Keratinocyte (primary cell): ENCODE measurements around the gene MAPT. TPM values are rescaled to one million over a fixed set of nuclear protein-coding genes. Genes with fewer than 3 reads are reported as not detected.

ENCODE experiments used
- DNase-seq: peaks from one replicate; pipeline ENCODE4 v3.0.0-alpha.2; 2011; ENCODE audit warnings: low read depth, missing footprints, low spot score
- FAIRE-seq: peaks from 2 replicates; lab custom pipeline; 2011; peaks lifted over from hg19 to GRCh38; lab: Jason Lieb, UNC
- H2AFZ ChIP-seq: 2 replicates; pipeline ENCODE4 v1.6.0; 2012; ENCODE audit warnings: low read length, control low read depth, inconsistent platforms; ENCODE audit not compliant: control insufficient read depth
- H3K27ac ChIP-seq: 2 replicates; pipeline ENCODE4 v1.5.1; 2011; ENCODE audit warnings: low read length; ENCODE audit not compliant: control insufficient read depth, insufficient read depth
- H3K27me3 ChIP-seq: 3 replicates; pipeline ENCODE4 v1.6.0; 2011; ENCODE audit warnings: low read length; ENCODE audit not compliant: control insufficient read depth, insufficient read depth; ENCODE audit errors: extremely low read depth
- H3K36me3 ChIP-seq, 2 experiments: 2 replicates in 1 of 2; 3 replicates in 1 of 2; pipeline ENCODE4 v1.5.1; 2011; ENCODE audit warnings: low read length in 2 of 2, mild to moderate bottlenecking in 1 of 2; ENCODE audit not compliant: control insufficient read depth in 2 of 2, insufficient read depth in 2 of 2; ENCODE audit errors: extremely low read depth in 1 of 2
- H3K4me1 ChIP-seq: 3 replicates; pipeline ENCODE4 v1.5.1; 2011; ENCODE audit warnings: low read length; ENCODE audit not compliant: control insufficient read depth, insufficient read depth; ENCODE audit errors: extremely low read depth
- H3K4me2 ChIP-seq: 3 replicates; pipeline ENCODE4 v1.6.0; 2011; ENCODE audit warnings: low read depth, low read length; ENCODE audit not compliant: control insufficient read depth, insufficient read depth; ENCODE audit errors: extremely low read depth
- H3K4me3 ChIP-seq, 3 experiments: fragments of 200-600 bp in 1 of 3; sonication (generic) in 1 of 3; 2 replicates in 2 of 3; 3 replicates in 1 of 3; pipeline ENCODE4 v1.5.1; 2011 to 2016; ENCODE audit warnings: low read length in 3 of 3, mild to moderate bottlenecking in 3 of 3, control low read depth in 2 of 3, inconsistent platforms in 1 of 3, low read depth in 1 of 3, mixed read lengths in 1 of 3, mixed run types in 1 of 3, moderate library complexity in 1 of 3; ENCODE audit not compliant: control insufficient read depth in 2 of 3, insufficient read depth in 2 of 3; ENCODE audit errors: extremely low read depth in 1 of 3
- H3K79me2 ChIP-seq: 2 replicates; pipeline ENCODE4 v1.6.0; 2012; ENCODE audit warnings: low read length; ENCODE audit not compliant: control insufficient read depth, insufficient read depth
- H3K9ac ChIP-seq: 3 replicates; pipeline ENCODE4 v1.6.0; 2011; ENCODE audit warnings: low read length; ENCODE audit not compliant: control insufficient read depth, insufficient read depth; ENCODE audit errors: extremely low read depth
- H3K9me1 ChIP-seq: 3 replicates; pipeline ENCODE4 v1.6.0; 2011; ENCODE audit warnings: low read length; ENCODE audit not compliant: control insufficient read depth, insufficient read depth; ENCODE audit errors: extremely low read depth
- H3K9me3 ChIP-seq: 2 replicates; pipeline ENCODE4 v1.5.1; 2012; ENCODE audit warnings: low read depth, low read length; ENCODE audit not compliant: control insufficient read depth
- H4K20me1 ChIP-seq: 3 replicates; pipeline ENCODE4 v1.6.0; 2011; ENCODE audit warnings: low read length; ENCODE audit not compliant: control insufficient read depth, insufficient read depth; ENCODE audit errors: extremely low read depth
- CTCF ChIP-seq, 3 experiments: IDR thresholded peaks in 1 of 3; conservative IDR thresholded peaks in 1 of 3; optimal IDR thresholded peaks in 1 of 3; 2 replicates in 2 of 3; 3 replicates in 1 of 3; pipeline versions ENCODE3 to v1.5.1; 2011; ENCODE audit warnings: low read length in 3 of 3, mild to moderate bottlenecking in 3 of 3, moderate library complexity in 2 of 3, control low read depth in 1 of 3, inconsistent platforms in 1 of 3; ENCODE audit not compliant: insufficient read depth in 2 of 3; ENCODE audit errors: extremely low read depth in 1 of 3
- EZH2 ChIP-seq: IDR thresholded peaks from one replicate; pipeline ENCODE4 v1.6.1; 2012; ENCODE audit warnings: inconsistent platforms, mild to moderate bottlenecking, low read length, moderate library complexity
- dilution Hi-C: fragments of 300-500 bp; cut with MboI; formaldehyde crosslinking; loops from one replicate; pipeline ENCODE4 v1.7.0; 2020; ENCODE audit warnings: low sequenced_read_pairs; ENCODE audit not compliant: extremely low pct_ligation_motif_present
- polyA plus RNA-seq, 5 experiments: library from polyadenylated mRNA; depleted of rRNA in 3 of 5; stranded (reverse) in 3 of 5; stranded (forward) in 1 of 5; unstranded in 1 of 5; fragments of >200 nt; gene quantifications; 1 replicate in 1 of 5; 2 replicates in 3 of 5; 3 replicates in 1 of 5; pipeline versions ENCODE4 v1.2.1 to v1.2.3, GENCODE V29; 2011 to 2012; ENCODE audit warnings: missing spikeins in 2 of 5, low read depth in 1 of 5, low replicate concordance in 1 of 5

MAPT gene
- polyA plus RNA-seq, 1 donor (not counting 4 experiments of a cell fraction or from before 2014, with no cell fraction given), result 0.08 TPM

DNA sequence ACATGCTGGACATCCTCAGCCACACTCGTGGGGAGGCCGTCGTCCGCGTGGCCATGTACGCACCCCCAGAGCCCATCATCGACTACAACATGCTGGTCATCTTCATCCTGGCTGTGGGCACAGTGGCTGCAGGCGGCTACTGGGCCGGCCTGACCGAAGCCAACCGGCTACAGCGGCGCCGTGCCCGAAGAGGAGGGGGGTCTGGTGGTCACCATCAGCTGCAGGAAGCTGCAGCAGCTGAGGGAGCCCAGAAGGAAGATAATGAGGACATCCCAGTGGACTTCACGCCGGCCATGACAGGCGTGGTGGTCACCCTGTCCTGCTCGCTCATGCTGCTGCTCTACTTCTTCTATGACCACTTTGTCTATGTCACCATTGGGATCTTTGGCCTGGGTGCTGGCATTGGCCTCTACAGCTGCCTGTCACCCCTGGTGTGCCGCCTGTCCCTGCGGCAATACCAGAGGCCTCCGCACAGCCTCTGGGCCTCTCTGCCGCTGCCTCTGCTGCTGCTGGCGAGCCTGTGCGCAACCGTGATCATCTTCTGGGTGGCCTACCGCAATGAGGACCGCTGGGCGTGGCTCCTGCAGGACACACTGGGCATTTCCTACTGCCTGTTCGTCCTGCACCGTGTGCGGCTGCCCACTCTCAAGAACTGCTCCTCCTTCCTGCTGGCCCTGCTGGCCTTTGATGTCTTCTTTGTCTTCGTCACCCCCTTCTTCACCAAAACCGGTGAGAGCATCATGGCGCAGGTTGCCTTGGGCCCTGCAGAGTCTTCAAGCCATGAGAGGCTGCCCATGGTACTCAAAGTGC, 48.8 kb upstream of the MAPT start:
- H3K4me2 ChIP-seq, result no peak overlapping the region
- H3K27me3 ChIP-seq, result no peaks in the 10 kb centered on the region
- no peaks in the 10 kb centered on the region for H4K20me1 ChIP-seq
- H3K4me1 ChIP-seq, result no peaks in the 10 kb centered on the region
- no peaks in the 10 kb centered on the region for H3K36me3 ChIP-seq
- H3K27ac ChIP-seq, result no peak overlapping the region
- no peaks in the 10 kb centered on the region for H3K79me2 ChIP-seq
- dilution Hi-C loops, result no loop called here
- H3K9me1 ChIP-seq, result no peaks in the 10 kb centered on the region
- no peak overlapping the region for H3K4me3 ChIP-seq
- H3K9me3 ChIP-seq, result no peaks in the 10 kb centered on the region
- no peak overlapping the region for H2AFZ ChIP-seq
- no peak for DNase-seq
- H3K9ac ChIP-seq, result no peak overlapping the region
- TF ChIP-seq CTCF (optimal IDR thresholded peaks at IDR 0.05 in 1 of 3, IDR thresholded peaks at IDR 0.05 in 1 of 3, conservative IDR thresholded peaks at IDR 0.05 in 1 of 3; ENCODE audit: extremely low read depth in 1 of 3, insufficient read depth in 2 of 3, low read length in 3 of 3) (no peak), EZH2 (no peak)
- FAIRE-seq, result no peak

DNA sequence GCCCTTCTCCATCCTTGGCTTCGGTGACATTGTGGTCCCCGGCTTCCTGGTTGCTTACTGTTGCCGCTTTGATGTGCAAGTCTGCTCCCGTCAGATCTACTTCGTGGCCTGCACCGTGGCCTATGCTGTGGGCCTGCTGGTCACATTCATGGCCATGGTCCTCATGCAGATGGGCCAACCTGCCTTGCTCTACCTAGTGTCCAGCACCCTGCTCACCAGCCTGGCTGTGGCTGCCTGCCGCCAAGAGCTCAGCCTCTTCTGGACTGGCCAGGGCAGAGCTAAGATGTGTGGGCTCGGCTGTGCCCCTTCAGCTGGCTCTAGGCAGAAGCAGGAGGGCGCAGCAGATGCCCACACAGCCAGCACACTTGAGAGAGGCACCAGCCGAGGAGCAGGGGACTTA, 48.1 kb upstream of the MAPT start:
- FAIRE-seq, result no peak
- DNase-seq, result no peak
- H3K4me1 ChIP-seq, result no peaks in the 10 kb centered on the region
- H3K9me1 ChIP-seq, result no peaks in the 10 kb centered on the region
- TF ChIP-seq CTCF (optimal IDR thresholded peaks at IDR 0.05 in 1 of 3, IDR thresholded peaks at IDR 0.05 in 1 of 3, conservative IDR thresholded peaks at IDR 0.05 in 1 of 3; ENCODE audit: extremely low read depth in 1 of 3, insufficient read depth in 2 of 3, low read length in 3 of 3) (no peak), EZH2 (no peak)
- H3K27me3 ChIP-seq, result no peaks in the 10 kb centered on the region
- no peak overlapping the region for H3K9ac ChIP-seq
- H3K36me3 ChIP-seq, result no peaks in the 10 kb centered on the region
- H3K27ac ChIP-seq, result no peak overlapping the region
- H4K20me1 ChIP-seq, result no peaks in the 10 kb centered on the region
- H3K79me2 ChIP-seq, result no peaks in the 10 kb centered on the region
- no peak overlapping the region for H2AFZ ChIP-seq
- H3K4me2 ChIP-seq, result no peak overlapping the region
- H3K4me3 ChIP-seq, result no peak overlapping the region
- no peaks in the 10 kb centered on the region for H3K9me3 ChIP-seq
- dilution Hi-C loops, result no loop called here
